ENCODE measurements around the gene FAM210A. TPM values are rescaled to one million over a fixed set of nuclear protein-coding genes. Genes with fewer than 3 reads are reported as not detected.

Gene FAM210A
- polyA plus RNA-seq, 1 of the 3 experiments (the other 2 are of a cell fraction) = 10.6 TPM

GRCh38 chr18:13635046-13635445, 91.3 kb downstream of the FAM210A start:
- POLR2A ChIA-PET = no interaction called here
- WGBS (ENCODE audit: low lambda C conversion rate) = 79% methylated on average over 5 of the region's 5 CpGs
- H3K36me3 ChIP-seq (replicated peaks in 1 of 2; ENCODE audit: control insufficient read depth in 1 of 2, insufficient read depth in 2 of 2, low read length in 1 of 2) = no peaks in the 10 kb centered on the region

More at GRCh38 chr18:13635046-13635445, 91.3 kb downstream of the FAM210A start:
- Histone ChIP-seq H3K79me2 (ENCODE audit: insufficient read depth) (no peaks in the 10 kb centered on the region), H3K27ac (ENCODE audit: low read depth in 2 of 2, low read length in 1 of 2) (no peak overlapping the region), H3K4me2 (no peak overlapping the region), H2AFZ (ENCODE audit: low read depth) (no peak overlapping the region), H4K20me1 (ENCODE audit: insufficient read depth) (no peaks in the 10 kb centered on the region), H3K9me3 (no peaks in the 10 kb centered on the region), H3K4me1 (ENCODE audit: control insufficient read depth in 1 of 2, insufficient read depth in 2 of 2, low read depth in 1 of 2, low read length in 1 of 2) (peaks cover 0 to under 1% of the 10 kb centered on the region in 2 experiments; a peak in 1 of 4 replicates), H3F3A (replicated peaks; ENCODE audit: insufficient read depth) (no peaks in the 10 kb centered on the region), H3K9me2 (no peaks in the 10 kb centered on the region), H3K4me3 (ENCODE audit: low read depth in 2 of 2, low read length in 1 of 2) (no peak overlapping the region), H3K9ac (no peak overlapping the region), H3K27me3 (ENCODE audit: insufficient read depth) (no peaks in the 10 kb centered on the region)
- CTCF ChIA-PET = interaction anchor here (4.5 kb wide), 1 partner anchor 76 kb away, joined by 20 read pairs; no protein-coding TSS in a partner anchor
- TF ChIP-seq EZH2phosphoT487 (IDR thresholded peaks at IDR 0.05; ENCODE audit: borderline replicate concordance, low read depth) (no peak), POLR2AphosphoS5 (IDR thresholded peaks at IDR 0.05; ENCODE audit: low read depth, low read length) (no peak), PBX3 (IDR thresholded peaks at IDR 0.05) (no peak), ELF1 (IDR thresholded peaks at IDR 0.05) (no peak), MAX (IDR thresholded peaks at IDR 0.05; ENCODE audit: low read depth) (no peak), GATA2 (CRISPR knock-in tag; IDR thresholded peaks at IDR 0.05) (no peak), TCF12 (IDR thresholded peaks at IDR 0.05) (no peak), TAF1 (IDR thresholded peaks at IDR 0.05; ENCODE audit: borderline replicate concordance, low read depth, low read length) (no peak), IRF3 (IDR thresholded peaks at IDR 0.05; ENCODE audit: low read depth, low read length) (no peak), TEAD4 (IDR thresholded peaks at IDR 0.05; ENCODE audit: borderline replicate concordance, insufficient read depth) (no peak), SMC3 (IDR thresholded peaks at IDR 0.05; ENCODE audit: low read depth, low read length) (no peak), USF1 (IDR thresholded peaks at IDR 0.05; ENCODE audit: borderline replicate concordance, low read depth) (no peak), RFX5 (IDR thresholded peaks at IDR 0.05; ENCODE audit: low read length) (no peak), SIN3A (IDR thresholded peaks at IDR 0.05; ENCODE audit: borderline replicate concordance, low read depth, low read length) (no peak), YY1 (IDR thresholded peaks at IDR 0.05; ENCODE audit: low read depth) (no peak), NFIC (IDR thresholded peaks at IDR 0.05; ENCODE audit: borderline replicate concordance) (no peak), MEF2A (IDR thresholded peaks at IDR 0.05; ENCODE audit: borderline replicate concordance, low read depth) (no peak), RAD21 (IDR thresholded peaks at IDR 0.05; ENCODE audit: low read length) (no peak), EP300 (IDR thresholded peaks at IDR 0.05; ENCODE audit: borderline replicate concordance in 1 of 2, low read depth in 1 of 2, low read length in 1 of 2) (no peak), JUND (IDR thresholded peaks at IDR 0.05) (no peak)
- DNase-seq = no peak

All from SK-N-SH (cell line).